Measurements from ENCODE around the gene CDH6. TPM values are rescaled to one million over a fixed set of nuclear protein-coding genes. Genes with fewer than 3 reads are reported as not detected.
A peak's percentile ranks its signal among the peaks of the same experiment; 100 is the strongest.

CDH6 gene
- total and polyA plus RNA-seq, 9 donors, result 0.68 to 19.2 (median 2.5) TPM

DNA sequence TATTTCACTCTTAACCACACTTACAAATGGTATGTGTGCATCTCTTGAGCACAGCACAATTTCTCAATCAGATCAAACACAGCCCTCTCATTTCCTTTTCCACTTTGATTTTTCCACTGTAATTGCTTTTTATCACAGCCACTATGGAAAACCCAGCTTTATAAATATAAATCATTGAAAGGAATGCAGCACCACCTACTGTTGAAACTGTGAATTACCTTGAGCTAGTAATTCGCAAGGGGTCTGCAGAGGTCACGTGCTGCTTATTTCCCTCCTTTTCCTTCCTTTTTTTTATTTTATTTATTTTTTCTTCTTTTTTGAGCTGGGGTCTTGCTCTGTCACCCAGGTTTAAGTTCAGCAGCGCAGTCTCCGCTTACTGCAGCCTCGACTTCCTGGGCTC lies 76.9 kb downstream of the CDH6 start:
- no peaks in the 10 kb centered on the region for H3K36me3 ChIP-seq
- intact Hi-C loops (cut with DNase I), result no loop called here
- no peak overlapping the region for H3K4me3 ChIP-seq
- peaks cover 2% of the 10 kb centered on the region for H3K4me1 ChIP-seq (ENCODE audit: insufficient read depth)
- H3K27ac ChIP-seq, result no peak overlapping the region
- 80 to 86% (median 86%) methylated on average over 5 of the region's 5 CpGs for WGBS, 3 donors
- no peaks in the 10 kb centered on the region for H3K27me3 ChIP-seq
- TF ChIP-seq, protein P1, sequence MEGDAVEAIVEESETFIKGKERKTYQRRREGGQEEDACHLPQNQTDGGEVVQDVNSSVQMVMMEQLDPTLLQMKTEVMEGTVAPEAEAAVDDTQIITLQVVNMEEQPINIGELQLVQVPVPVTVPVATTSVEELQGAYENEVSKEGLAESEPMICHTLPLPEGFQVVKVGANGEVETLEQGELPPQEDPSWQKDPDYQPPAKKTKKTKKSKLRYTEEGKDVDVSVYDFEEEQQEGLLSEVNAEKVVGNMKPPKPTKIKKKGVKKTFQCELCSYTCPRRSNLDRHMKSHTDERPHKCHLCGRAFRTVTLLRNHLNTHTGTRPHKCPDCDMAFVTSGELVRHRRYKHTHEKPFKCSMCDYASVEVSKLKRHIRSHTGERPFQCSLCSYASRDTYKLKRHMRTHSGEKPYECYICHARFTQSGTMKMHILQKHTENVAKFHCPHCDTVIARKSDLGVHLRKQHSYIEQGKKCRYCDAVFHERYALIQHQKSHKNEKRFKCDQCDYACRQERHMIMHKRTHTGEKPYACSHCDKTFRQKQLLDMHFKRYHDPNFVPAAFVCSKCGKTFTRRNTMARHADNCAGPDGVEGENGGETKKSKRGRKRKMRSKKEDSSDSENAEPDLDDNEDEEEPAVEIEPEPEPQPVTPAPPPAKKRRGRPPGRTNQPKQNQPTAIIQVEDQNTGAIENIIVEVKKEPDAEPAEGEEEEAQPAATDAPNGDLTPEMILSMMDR (IDR thresholded peaks at IDR 0.05), result no peak
- no peak for TF ChIP-seq POLR2A (IDR thresholded peaks at IDR 0.05)
- no peak for TF ChIP-seq EP300 (IDR thresholded peaks at IDR 0.05)
- no peak for DNase-seq
- H3K9me3 ChIP-seq, result no peaks in the 10 kb centered on the region

DNA sequence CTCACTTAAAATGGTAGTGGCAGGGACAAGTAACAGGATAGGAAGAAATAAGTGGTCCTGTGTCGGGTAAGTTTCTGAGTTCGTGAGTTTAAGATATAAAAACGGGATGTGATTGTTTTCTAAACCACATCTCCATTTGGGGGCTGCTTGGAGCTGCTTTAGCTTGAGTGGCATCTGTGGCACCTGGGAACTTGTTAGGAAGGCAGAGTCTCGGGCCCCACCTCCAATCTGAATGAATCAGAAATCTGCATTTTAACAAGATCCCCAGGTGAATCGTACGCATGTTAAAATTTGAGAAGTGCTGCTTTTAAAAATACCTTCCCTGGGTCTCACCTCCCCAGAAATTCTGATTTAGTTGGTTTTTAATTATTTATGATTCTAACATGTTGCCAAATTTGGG lies 78.1 kb downstream of the CDH6 start:
- WGBS, 3 donors, result 73 to 88% (median 83%) methylated on average over 6 of the region's 6 CpGs
- peaks cover 2% of the 10 kb centered on the region for H3K4me1 ChIP-seq (ENCODE audit: insufficient read depth)
- no peaks in the 10 kb centered on the region for H3K27me3 ChIP-seq
- H3K9me3 ChIP-seq, result no peaks in the 10 kb centered on the region
- no peak for DNase-seq
- no peak overlapping the region for H3K27ac ChIP-seq
- intact Hi-C loops (cut with DNase I), result no loop called here
- no peaks in the 10 kb centered on the region for H3K36me3 ChIP-seq
- TF ChIP-seq POLR2A (IDR thresholded peaks at IDR 0.05), result no peak
- TF ChIP-seq EP300 (IDR thresholded peaks at IDR 0.05), result no peak
- TF ChIP-seq, protein P1 (IDR thresholded peaks at IDR 0.05), result no peak
- H3K4me3 ChIP-seq, result no peak overlapping the region

DNA sequence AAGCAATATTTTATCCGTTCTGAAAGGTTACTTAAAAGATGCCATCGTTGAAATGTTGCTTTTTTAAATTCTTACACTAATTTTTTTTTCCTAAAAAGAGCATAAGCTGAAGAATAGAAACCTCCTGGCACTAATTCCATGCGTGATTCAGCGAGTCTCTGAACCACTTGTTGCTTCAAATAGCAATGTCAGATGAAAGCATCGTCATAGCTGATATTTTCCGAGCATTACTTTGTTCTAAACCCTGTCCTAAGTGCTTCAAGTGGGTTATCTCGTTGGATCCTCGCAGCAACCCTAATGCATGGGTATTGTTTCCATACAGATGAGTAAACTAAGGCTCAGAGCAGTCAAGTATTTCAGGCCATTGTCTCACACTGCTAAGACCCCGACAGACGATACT lies 79.7 kb downstream of the CDH6 start:
- H3K27me3 ChIP-seq, result no peaks in the 10 kb centered on the region
- peaks cover 2% of the 10 kb centered on the region for H3K4me1 ChIP-seq (ENCODE audit: insufficient read depth)
- 79 to 87% (median 84%) methylated on average over 10 of the region's 10 CpGs for WGBS, 3 donors
- H3K36me3 ChIP-seq, result no peaks in the 10 kb centered on the region
- TF ChIP-seq POLR2A (IDR thresholded peaks at IDR 0.05) (no peak), EP300 (IDR thresholded peaks at IDR 0.05) (no peak)
- TF ChIP-seq, protein P1 (IDR thresholded peaks at IDR 0.05), result no peak
- intact Hi-C loops (cut with DNase I), result no loop called here
- no peak for DNase-seq
- no peaks in the 10 kb centered on the region for H3K9me3 ChIP-seq
- no peak overlapping the region for H3K4me3 ChIP-seq
- H3K27ac ChIP-seq, result no peak overlapping the region

DNA sequence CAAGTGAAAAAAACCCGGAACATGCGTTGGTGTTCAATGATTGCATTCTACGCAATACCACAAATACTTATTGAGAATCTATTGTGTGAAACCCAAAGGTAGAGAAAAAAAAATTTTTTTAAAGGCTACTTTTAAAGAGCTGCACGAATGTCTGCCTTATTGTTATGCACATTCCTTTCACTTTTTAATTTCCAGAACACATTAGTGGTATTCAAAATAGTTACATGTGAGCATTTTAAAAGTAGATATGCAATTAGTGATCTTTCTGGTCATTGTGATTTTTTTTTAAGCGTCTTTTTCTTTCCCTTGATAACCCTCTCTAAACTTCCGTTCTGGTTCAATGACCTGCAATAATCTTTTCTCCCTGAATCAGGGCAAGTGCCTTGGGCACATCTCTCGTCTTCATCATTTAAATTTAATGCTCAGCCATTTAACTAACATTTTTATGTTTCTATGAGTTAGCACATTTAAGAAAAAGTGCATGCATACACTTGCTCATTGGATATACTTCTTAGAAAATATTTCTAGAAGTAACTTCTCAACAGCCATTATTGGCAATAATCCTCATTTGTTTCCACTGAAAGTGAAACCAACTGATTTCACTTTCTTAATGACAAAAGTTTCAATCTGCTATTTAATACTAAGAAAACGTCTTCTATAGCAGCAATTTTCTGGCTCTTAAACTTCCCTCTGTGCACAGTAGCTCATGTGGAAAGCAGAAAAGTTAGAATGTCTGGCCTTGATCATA lies 80.3 kb downstream of the CDH6 start:
- Histone ChIP-seq H3K4me3 (peak overlapping the region; percentile 25), H3K27ac (no peak overlapping the region), H3K27me3 (no peaks in the 10 kb centered on the region), H3K4me1 (ENCODE audit: insufficient read depth) (peaks cover 2% of the 10 kb centered on the region), H3K36me3 (no peaks in the 10 kb centered on the region), H3K9me3 (no peaks in the 10 kb centered on the region)
- intact Hi-C loops (cut with DNase I), result no loop called here
- 38 to 48% (median 41%) methylated on average over 8 of the region's 8 CpGs for WGBS, 3 donors
- TF ChIP-seq POLR2A (IDR thresholded peaks at IDR 0.05) (no peak), EP300 (IDR thresholded peaks at IDR 0.05) (no peak)
- TF ChIP-seq, protein P1 (IDR thresholded peaks at IDR 0.05), result no peak
- no peak for DNase-seq
